Measurements from ENCODE around the gene FBN3.

FBN3 gene

GRCh38 chr19:8096071-8096470, 53.3 kb downstream of the FBN3 start:
- Histone ChIP-seq H3K9me3 (ENCODE audit: control insufficient read depth, insufficient read depth, low read depth, low read length) (no peaks in the 10 kb centered on the region), H3K27ac (ENCODE audit: extremely low read depth, low read depth, low read length) (no peak overlapping the region), H3K4me3 (ENCODE audit: low read depth, low read length) (no peak overlapping the region), H3K4me1 (ENCODE audit: control insufficient read depth, insufficient read depth, low read length) (no peaks in the 10 kb centered on the region), H3K36me3 (ENCODE audit: control insufficient read depth in 2 of 2, insufficient read depth in 1 of 2, low read length in 2 of 2) (no peaks in the 10 kb centered on the region)
- POLR2A ChIA-PET = no interaction called here
- CTCF ChIA-PET = no interaction called here
- TF ChIP-seq SALL2 (tag by site-specific recombination; IDR thresholded peaks at IDR 0.05; ENCODE audit: borderline replicate concordance) (no peak), YY2 (tag by site-specific recombination; IDR thresholded peaks at IDR 0.05) (no peak), ZNF654 (tag by site-specific recombination; IDR thresholded peaks at IDR 0.05; ENCODE audit: low read depth) (no peak), ZNF148 (tag by site-specific recombination; IDR thresholded peaks at IDR 0.05; ENCODE audit: borderline replicate concordance) (no peak), ZNF664 (tag by site-specific recombination; IDR thresholded peaks at IDR 0.05) (no peak), OVOL3 (tag by site-specific recombination; IDR thresholded peaks at IDR 0.05) (no peak), ZNF23 (tag by site-specific recombination; IDR thresholded peaks at IDR 0.05; ENCODE audit: borderline replicate concordance) (no peak), KLF16 (tag by site-specific recombination; IDR thresholded peaks at IDR 0.05) (no peak), ZNF366 (tag by site-specific recombination; conservative IDR thresholded peaks at IDR 0.05) (no peak), ZNF302 (tag by site-specific recombination; IDR thresholded peaks at IDR 0.05; ENCODE audit: low read depth) (no peak), ZSCAN5A (tag by site-specific recombination; IDR thresholded peaks at IDR 0.05) (no peak)
- TF ChIP-seq, protein P1, sequence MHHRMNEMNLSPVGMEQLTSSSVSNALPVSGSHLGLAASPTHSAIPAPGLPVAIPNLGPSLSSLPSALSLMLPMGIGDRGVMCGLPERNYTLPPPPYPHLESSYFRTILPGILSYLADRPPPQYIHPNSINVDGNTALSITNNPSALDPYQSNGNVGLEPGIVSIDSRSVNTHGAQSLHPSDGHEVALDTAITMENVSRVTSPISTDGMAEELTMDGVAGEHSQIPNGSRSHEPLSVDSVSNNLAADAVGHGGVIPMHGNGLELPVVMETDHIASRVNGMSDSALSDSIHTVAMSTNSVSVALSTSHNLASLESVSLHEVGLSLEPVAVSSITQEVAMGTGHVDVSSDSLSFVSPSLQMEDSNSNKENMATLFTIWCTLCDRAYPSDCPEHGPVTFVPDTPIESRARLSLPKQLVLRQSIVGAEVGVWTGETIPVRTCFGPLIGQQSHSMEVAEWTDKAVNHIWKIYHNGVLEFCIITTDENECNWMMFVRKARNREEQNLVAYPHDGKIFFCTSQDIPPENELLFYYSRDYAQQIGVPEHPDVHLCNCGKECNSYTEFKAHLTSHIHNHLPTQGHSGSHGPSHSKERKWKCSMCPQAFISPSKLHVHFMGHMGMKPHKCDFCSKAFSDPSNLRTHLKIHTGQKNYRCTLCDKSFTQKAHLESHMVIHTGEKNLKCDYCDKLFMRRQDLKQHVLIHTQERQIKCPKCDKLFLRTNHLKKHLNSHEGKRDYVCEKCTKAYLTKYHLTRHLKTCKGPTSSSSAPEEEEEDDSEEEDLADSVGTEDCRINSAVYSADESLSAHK (tag by site-specific recombination; IDR thresholded peaks at IDR 0.05) = no peak
- TF ChIP-seq, protein P2, sequence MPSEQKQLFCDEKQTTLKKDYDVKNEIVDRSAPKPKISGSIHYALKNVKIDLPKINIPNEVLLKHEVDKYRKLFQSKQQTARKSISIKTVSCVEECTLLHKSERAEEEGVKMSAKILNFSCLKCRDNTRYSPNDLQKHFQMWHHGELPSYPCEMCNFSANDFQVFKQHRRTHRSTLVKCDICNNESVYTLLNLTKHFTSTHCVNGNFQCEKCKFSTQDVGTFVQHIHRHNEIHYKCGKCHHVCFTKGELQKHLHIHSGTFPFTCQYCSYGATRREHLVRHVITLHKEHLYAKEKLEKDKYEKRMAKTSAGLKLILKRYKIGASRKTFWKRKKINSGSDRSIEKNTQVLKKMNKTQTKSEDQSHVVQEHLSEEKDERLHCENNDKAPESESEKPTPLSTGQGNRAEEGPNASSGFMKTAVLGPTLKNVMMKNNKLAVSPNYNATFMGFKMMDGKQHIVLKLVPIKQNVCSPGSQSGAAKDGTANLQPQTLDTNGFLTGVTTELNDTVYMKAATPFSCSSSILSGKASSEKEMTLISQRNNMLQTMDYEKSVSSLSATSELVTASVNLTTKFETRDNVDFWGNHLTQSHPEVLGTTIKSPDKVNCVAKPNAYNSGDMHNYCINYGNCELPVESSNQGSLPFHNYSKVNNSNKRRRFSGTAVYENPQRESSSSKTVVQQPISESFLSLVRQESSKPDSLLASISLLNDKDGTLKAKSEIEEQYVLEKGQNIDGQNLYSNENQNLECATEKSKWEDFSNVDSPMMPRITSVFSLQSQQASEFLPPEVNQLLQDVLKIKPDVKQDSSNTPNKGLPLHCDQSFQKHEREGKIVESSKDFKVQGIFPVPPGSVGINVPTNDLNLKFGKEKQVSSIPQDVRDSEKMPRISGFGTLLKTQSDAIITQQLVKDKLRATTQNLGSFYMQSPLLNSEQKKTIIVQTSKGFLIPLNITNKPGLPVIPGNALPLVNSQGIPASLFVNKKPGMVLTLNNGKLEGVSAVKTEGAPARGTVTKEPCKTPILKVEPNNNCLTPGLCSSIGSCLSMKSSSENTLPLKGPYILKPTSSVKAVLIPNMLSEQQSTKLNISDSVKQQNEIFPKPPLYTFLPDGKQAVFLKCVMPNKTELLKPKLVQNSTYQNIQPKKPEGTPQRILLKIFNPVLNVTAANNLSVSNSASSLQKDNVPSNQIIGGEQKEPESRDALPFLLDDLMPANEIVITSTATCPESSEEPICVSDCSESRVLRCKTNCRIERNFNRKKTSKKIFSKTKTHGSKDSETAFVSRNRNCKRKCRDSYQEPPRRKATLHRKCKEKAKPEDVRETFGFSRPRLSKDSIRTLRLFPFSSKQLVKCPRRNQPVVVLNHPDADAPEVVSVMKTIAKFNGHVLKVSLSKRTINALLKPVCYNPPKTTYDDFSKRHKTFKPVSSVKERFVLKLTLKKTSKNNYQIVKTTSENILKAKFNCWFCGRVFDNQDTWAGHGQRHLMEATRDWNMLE (tag by site-specific recombination; conservative IDR thresholded peaks at IDR 0.05; ENCODE audit: low read depth) = no peak

DNA sequence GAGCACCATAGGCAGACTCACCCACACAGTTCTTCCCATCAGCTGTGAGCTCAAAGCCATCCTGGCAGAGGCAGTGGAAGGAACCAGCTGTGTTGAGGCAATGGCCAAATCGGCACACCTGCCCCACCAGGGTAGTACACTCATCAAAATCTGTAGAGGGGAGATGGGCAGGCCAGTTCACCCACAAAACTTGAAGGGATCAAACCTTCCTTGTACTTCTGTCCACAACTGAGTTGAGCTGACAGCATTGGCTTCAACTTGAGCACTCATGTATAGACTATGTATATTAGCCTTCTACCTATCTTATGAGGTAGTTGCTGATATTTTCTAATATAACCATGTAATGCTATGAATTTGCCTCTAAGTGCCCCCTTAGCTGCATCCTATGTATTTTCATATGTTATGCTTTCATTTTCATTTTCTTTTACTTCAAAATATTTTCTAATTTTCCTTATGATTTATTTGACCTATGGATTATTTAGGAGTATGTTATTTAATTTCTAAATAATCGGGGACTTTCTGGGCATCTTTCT, 54.0 kb downstream of the FBN3 start:
- POLR2A ChIA-PET = no interaction called here
- Histone ChIP-seq H3K9me3 (ENCODE audit: control insufficient read depth, insufficient read depth, low read depth, low read length) (no peaks in the 10 kb centered on the region), H3K27ac (ENCODE audit: extremely low read depth, low read depth, low read length) (no peak overlapping the region), H3K4me3 (ENCODE audit: low read depth, low read length) (no peak overlapping the region), H3K36me3 (ENCODE audit: control insufficient read depth in 2 of 2, insufficient read depth in 1 of 2, low read length in 2 of 2) (no peaks in the 10 kb centered on the region), H3K4me1 (ENCODE audit: control insufficient read depth, insufficient read depth, low read length) (no peaks in the 10 kb centered on the region)
- TF ChIP-seq, protein P3, sequence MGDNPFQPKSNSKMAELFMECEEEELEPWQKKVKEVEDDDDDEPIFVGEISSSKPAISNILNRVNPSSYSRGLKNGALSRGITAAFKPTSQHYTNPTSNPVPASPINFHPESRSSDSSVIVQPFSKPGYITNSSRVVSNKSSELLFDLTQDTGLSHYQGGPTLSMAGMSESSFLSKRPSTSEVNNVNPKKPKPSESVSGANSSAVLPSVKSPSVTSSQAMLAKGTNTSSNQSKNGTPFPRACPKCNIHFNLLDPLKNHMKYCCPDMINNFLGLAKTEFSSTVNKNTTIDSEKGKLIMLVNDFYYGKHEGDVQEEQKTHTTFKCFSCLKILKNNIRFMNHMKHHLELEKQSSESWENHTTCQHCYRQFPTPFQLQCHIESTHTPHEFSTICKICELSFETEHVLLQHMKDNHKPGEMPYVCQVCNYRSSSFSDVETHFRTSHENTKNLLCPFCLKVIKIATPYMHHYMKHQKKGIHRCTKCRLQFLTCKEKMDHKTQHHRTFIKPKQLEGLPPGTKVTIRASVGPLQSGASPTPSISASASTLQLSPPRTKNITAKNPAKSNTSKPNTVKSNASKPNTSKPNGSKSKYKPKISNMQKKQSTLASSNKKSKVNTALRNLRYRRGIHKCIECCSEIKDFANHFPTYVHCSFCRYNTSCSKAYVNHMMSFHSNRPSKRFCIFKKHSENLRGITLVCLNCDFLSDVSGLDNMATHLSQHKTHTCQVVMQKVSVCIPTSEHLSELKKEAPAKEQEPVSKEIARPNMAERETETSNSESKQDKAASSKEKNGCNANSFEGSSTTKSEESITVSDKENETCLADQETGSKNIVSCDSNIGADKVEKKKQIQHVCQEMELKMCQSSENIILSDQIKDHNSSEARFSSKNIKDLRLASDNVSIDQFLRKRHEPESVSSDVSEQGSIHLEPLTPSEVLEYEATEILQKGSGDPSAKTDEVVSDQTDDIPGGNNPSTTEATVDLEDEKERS (tag by site-specific recombination; IDR thresholded peaks at IDR 0.05) = peak; percentile 81
- no peak for TF ChIP-seq ZNF560 (tag by site-specific recombination; IDR thresholded peaks at IDR 0.05; ENCODE audit: borderline replicate concordance)
- TF ChIP-seq SETDB1 (IDR thresholded peaks at IDR 0.05; ENCODE audit: insufficient read length, low read length) = peak; percentile 95
- TF ChIP-seq TRIM28 (IDR thresholded peaks at IDR 0.05; ENCODE audit: borderline replicate concordance, low read length) = peak; percentile 53; the same call in 1 of the 2 replicates
- CTCF ChIA-PET = no interaction called here

Measured in HEK293 (cell line).